GM13977 (cell line): Measurements from ENCODE around the gene NARS2.
"Not testable (repeated sequence)": the region's sequence is repeated elsewhere in the genome, so short reads cannot be mapped to it uniquely, and the experiment has no call there.

Experiments used
- DNase-seq: peaks from one replicate; pipeline ENCODE4 v3.0.0; 2012; ENCODE audit warnings: low spot score
- CTCF ChIP-seq: IDR thresholded peaks from 2 replicates; pipeline ENCODE4 v1.5.1; 2012; ENCODE audit warnings: mild to moderate bottlenecking, control low read depth; ENCODE audit not compliant: insufficient read depth; ENCODE audit errors: extremely low read depth, missing control alignments
- in situ Hi-C: fragments of 300-500 bp; cut with MboI; formaldehyde crosslinking; loops from one replicate; pipeline ENCODE4 v1.12.0; 2022; ENCODE audit warnings: low sequenced_read_pairs, low pct_unique_long_range_greater_than_20kb, mixed read lengths, inconsistent platforms; ENCODE audit not compliant: unreplicated experiment

Gene NARS2

GRCh38 chr11:78607696-78608095 is 33.0 kb upstream of the NARS2 start:
- in situ Hi-C loops, result no loop called here
- DNase-seq, result no peak
- no peak for TF ChIP-seq CTCF

- TF ChIP-seq CTCF, result no peak
- in situ Hi-C loops, result no loop called here
- DNase-seq, result no peak
These were observed 32.0 kb upstream of the NARS2 start for GRCh38 chr11:78606667-78607066.

- DNase-seq, result no peak
- TF ChIP-seq CTCF, result no peak
- in situ Hi-C loops, result no loop called here
These were observed 30.6 kb upstream of the NARS2 start for GRCh38 chr11:78605296-78605695.

GRCh38 chr11:78603792-78604191 is 29.1 kb upstream of the NARS2 start:
- no peak for DNase-seq
- in situ Hi-C loops, result no loop called here
- no peak for TF ChIP-seq CTCF

- in situ Hi-C loops, DNase-seq: not testable (repeated sequence)
These were observed 28.1 kb upstream of the NARS2 start for GRCh38 chr11:78602771-78603170.

GRCh38 chr11:78601066-78601465 is 26.4 kb upstream of the NARS2 start:
- DNase-seq, in situ Hi-C loops: not testable (repeated sequence)

- DNase-seq, in situ Hi-C loops: not testable (repeated sequence)
These were observed 22.9 kb upstream of the NARS2 start for GRCh38 chr11:78597579-78597978.

GRCh38 chr11:78595436-78596130 is 20.9 kb upstream of the NARS2 start:
- no peak for TF ChIP-seq CTCF
- no peak for DNase-seq
- in situ Hi-C loops, result no loop called here
